Chondrocyte (in vitro differentiated cells): Measurements from ENCODE around the gene GRHL1. TPM values are rescaled to one million over a fixed set of nuclear protein-coding genes. Genes with fewer than 3 reads are reported as not detected.

Source experiments
- DNase-seq: peaks from one replicate; pipeline ENCODE4 v3.0.0; 2021; ENCODE audit warnings: mixed read lengths, low spot score
- H3K27ac Mint-ChIP-seq: one replicate; pipeline ENCODE4 v1.8.0; 2021; ENCODE audit warnings: mild to moderate bottlenecking, moderate library complexity, mixed read lengths; ENCODE audit not compliant: unreplicated experiment
- H3K27me3 Mint-ChIP-seq: 2 replicates; pipeline ENCODE4 v1.8.0; 2021; ENCODE audit warnings: low read depth, mixed read lengths
- H3K36me3 Mint-ChIP-seq: 2 replicates; pipeline ENCODE4 v1.8.0; 2021; ENCODE audit warnings: low read depth, mixed read lengths
- H3K4me1 Mint-ChIP-seq: 2 replicates; pipeline ENCODE4 v1.8.0; 2021; ENCODE audit warnings: low read depth, mild to moderate bottlenecking, mixed read lengths
- H3K4me3 Mint-ChIP-seq: one replicate; pipeline ENCODE4 v1.8.0; 2021; ENCODE audit warnings: mild to moderate bottlenecking, moderate library complexity, mixed read lengths; ENCODE audit not compliant: unreplicated experiment
- H3K9me3 Mint-ChIP-seq: 2 replicates; pipeline ENCODE4 v1.8.0; 2021; ENCODE audit warnings: low read depth, mixed read lengths
- CTCF ChIP-seq: fragments of 200-600 bp; sonication (generic); IDR thresholded peaks from 2 replicates; pipeline ENCODE4 v1.5.0; 2021; ENCODE audit warnings: antibody characterized with exemption, mild to moderate bottlenecking, moderate library complexity
- total RNA-seq: library from RNA; stranded (reverse); gene quantifications from 3 replicates; pipeline ENCODE4 v1.2.1, GENCODE V29; 2021

The GRHL1 gene
- total RNA-seq, 1 donor from 2014 or later: 0.42 TPM

- peaks cover 56% of the 10 kb centered on the region for H3K4me1 Mint-ChIP-seq
- no peak for DNase-seq
- no peaks in the 10 kb centered on the region for H3K27me3 Mint-ChIP-seq
- H3K4me3 Mint-ChIP-seq: no peak overlapping the region
- no peak for TF ChIP-seq CTCF
- H3K36me3 Mint-ChIP-seq: no peaks in the 10 kb centered on the region
- H3K27ac Mint-ChIP-seq: no peak overlapping the region
- H3K9me3 Mint-ChIP-seq: no peaks in the 10 kb centered on the region
Observed at GRCh38 chr2:9979977-9980376, 28.5 kb downstream of the GRHL1 start.

- H3K27ac Mint-ChIP-seq: no peak overlapping the region
- H3K4me3 Mint-ChIP-seq: no peak overlapping the region
- peaks cover 56% of the 10 kb centered on the region for H3K4me1 Mint-ChIP-seq
- H3K36me3 Mint-ChIP-seq: no peaks in the 10 kb centered on the region
- TF ChIP-seq CTCF: no peak
- H3K27me3 Mint-ChIP-seq: no peaks in the 10 kb centered on the region
- H3K9me3 Mint-ChIP-seq: no peaks in the 10 kb centered on the region
- DNase-seq: no peak
Observed at GRCh38 chr2:9980520-9980919, 29.0 kb downstream of the GRHL1 start.

GRCh38 chr2:9981655-9982054, 30.2 kb downstream of the GRHL1 start:
- no peaks in the 10 kb centered on the region for H3K9me3 Mint-ChIP-seq
- H3K4me1 Mint-ChIP-seq: peaks cover 46% of the 10 kb centered on the region
- no peak overlapping the region for H3K4me3 Mint-ChIP-seq
- DNase-seq: no peak
- TF ChIP-seq CTCF: no peak
- H3K27me3 Mint-ChIP-seq: no peaks in the 10 kb centered on the region
- no peak overlapping the region for H3K27ac Mint-ChIP-seq
- H3K36me3 Mint-ChIP-seq: no peaks in the 10 kb centered on the region

- no peak overlapping the region for H3K4me3 Mint-ChIP-seq
- no peak overlapping the region for H3K27ac Mint-ChIP-seq
- H3K27me3 Mint-ChIP-seq: no peaks in the 10 kb centered on the region
- H3K36me3 Mint-ChIP-seq: no peaks in the 10 kb centered on the region
- H3K9me3 Mint-ChIP-seq: no peaks in the 10 kb centered on the region
- TF ChIP-seq CTCF: no peak
- no peak for DNase-seq
- H3K4me1 Mint-ChIP-seq: peaks cover 43% of the 10 kb centered on the region
Observed at GRCh38 chr2:9982248-9982647, 30.8 kb downstream of the GRHL1 start.

- Mint-ChIP-seq H3K9me3 (no peaks in the 10 kb centered on the region), H3K4me1 (peaks cover 43% of the 10 kb centered on the region), H3K27me3 (no peaks in the 10 kb centered on the region), H3K36me3 (no peaks in the 10 kb centered on the region), H3K27ac (no peak overlapping the region), H3K4me3 (no peak overlapping the region)
- no peak for DNase-seq
- TF ChIP-seq CTCF: no peak
Observed at GRCh38 chr2:9982891-9983290, 31.4 kb downstream of the GRHL1 start.
